GM12892 (cell line): ENCODE results near the gene SNCA.

ENCODE experiments used
- DNase-seq: peaks from one replicate; pipeline ENCODE4 v3.0.0; 2011; ENCODE audit not compliant: insufficient read length
- FAIRE-seq: peaks from 2 replicates; lab custom pipeline; 2011; peaks lifted over from hg19 to GRCh38; lab: Jason Lieb, UNC
- POLR2A ChIP-seq: IDR thresholded peaks from 2 replicates; pipeline ENCODE4 v1.6.1; 2011; ENCODE audit warnings: low read depth, low read length, control low read depth
- POLR2AphosphoS5 ChIP-seq: IDR thresholded peaks from 2 replicates; pipeline ENCODE4 v1.6.1; 2011; ENCODE audit warnings: low read depth, low read length, control low read depth
- TAF1 ChIP-seq: IDR thresholded peaks from 2 replicates; pipeline ENCODE4 v1.6.1; 2011; ENCODE audit warnings: low read depth, mild to moderate bottlenecking, control low read depth, low read length, borderline replicate concordance

SNCA gene

DNA sequence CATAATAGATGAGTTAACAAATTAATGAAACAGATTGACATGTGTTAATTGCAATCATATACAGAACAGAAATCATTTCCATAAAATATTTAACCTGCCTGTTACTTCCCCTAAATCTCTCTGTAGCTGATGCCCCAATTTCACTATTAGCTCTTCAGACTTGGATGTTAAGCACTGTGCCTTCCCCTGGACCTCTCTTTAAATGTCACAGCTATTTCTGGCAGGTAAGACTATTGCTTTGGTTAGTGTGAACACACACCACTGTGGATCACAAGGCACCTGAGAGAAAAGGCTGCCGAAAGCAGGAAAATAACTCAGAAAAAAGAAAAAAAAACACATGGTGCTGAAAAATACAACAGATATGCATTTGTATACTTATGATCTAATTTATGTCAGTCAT lies 91.3 kb downstream of the SNCA start:
- TF ChIP-seq TAF1 (no peak), POLR2A (no peak), POLR2AphosphoS5 (no peak)
- DNase-seq (no peak), FAIRE-seq (no peak)

DNA sequence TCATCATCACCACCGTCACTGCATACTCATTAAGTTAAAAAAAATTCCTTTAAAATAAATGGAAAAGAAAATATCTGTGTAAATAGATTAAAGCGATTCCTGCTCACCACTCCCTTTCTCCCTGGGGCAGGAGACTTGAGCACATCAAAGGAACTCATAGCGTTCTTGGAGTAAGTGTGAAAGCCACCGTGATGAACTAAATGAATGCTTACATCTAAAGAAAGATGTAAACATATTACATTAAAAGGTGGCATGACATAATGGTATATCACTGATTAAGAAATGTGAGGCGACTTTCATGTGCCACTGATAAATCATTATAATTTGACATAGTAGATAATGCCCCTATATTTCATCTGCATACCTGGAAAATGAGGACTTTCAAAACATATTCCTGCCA lies 92.0 kb downstream of the SNCA start:
- DNase-seq (no peak), FAIRE-seq (no peak)
- no peak for TF ChIP-seq POLR2AphosphoS5

DNA sequence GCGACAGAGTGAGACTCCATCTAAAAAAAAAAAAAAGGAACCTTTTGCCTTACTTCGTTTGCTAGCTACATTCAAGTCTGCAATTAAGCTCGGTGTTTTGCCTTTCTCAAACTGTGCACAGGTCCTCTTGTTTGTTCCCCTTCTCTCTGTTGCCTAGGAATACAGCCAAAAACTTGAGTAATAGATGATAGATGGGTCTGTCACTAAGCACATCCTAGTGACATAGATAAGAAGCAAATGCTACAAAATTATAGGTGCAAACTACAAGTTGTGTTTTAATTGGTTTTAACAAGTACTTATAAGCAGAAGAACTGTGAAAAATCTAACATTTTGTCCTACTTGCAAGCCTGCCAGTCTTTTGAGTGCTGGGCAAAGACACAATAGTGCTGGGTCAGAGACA lies 95.2 kb downstream of the SNCA start:
- TF ChIP-seq POLR2A (no peak), POLR2AphosphoS5 (no peak), TAF1 (no peak)
- FAIRE-seq (no peak), DNase-seq (no peak)

DNA sequence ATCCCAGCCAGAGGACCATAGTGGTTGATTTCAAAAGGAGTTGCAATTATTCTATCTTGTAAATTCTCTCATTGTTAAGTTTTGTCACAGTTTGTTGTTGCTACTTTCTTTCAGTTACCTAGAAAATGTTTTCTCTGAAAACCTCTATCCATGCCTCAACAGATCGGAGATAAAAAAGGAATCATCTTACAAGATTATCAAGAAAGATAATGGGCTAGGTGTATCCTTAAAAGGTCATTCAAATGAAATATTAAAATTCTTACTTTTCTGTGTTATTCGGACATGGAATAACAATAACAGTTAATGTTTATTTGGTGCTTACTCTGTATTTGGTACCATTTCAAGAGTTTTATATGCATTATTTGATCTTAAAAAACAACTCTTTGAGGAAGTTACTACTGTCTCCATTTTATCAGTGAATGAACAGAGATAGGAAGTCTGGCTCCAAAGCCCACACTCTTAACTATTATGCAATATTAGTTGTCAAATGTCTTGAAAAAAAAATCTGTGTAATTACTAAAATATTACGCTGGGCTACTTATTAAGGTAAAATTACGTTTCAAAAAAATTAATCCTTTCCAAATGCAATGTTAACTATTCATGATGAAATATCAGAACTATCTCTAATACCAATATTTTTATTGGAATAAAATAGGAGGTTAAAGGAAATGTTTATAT lies 97.5 kb downstream of the SNCA start:
- TF ChIP-seq POLR2A (no peak), TAF1 (no peak), POLR2AphosphoS5 (no peak)
- no peak for FAIRE-seq

DNA sequence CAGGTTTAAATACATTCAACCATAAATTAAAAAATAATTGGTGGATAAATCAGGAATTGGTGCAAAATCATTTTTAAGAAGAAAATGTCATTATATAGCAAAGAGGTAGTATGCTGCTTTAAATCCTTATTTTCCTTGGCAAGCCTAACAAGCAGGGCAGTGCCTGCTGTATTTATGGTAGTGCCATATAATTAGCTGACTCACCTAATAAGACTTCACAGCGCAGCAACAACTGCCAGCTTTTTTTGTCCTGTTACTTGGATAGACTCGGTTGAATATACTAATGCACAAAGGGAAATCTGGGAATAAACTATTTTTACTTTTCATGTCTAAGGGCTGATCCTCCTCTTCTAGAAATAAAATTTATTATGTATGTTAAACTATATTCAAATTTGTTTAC lies 99.1 kb downstream of the SNCA start:
- TF ChIP-seq TAF1 (no peak), POLR2AphosphoS5 (no peak), POLR2A (no peak)
- no peak for DNase-seq
- FAIRE-seq = no peak

More for the DNA sequence above, 97.5 kb downstream of the SNCA start:
- DNase-seq = no peak

GRCh38 chr4:89733946-89734345 lies 103.0 kb downstream of the SNCA start:
- TF ChIP-seq POLR2AphosphoS5 (no peak), POLR2A (no peak), TAF1 (no peak)
- DNase-seq (no peak), FAIRE-seq (no peak)

DNA sequence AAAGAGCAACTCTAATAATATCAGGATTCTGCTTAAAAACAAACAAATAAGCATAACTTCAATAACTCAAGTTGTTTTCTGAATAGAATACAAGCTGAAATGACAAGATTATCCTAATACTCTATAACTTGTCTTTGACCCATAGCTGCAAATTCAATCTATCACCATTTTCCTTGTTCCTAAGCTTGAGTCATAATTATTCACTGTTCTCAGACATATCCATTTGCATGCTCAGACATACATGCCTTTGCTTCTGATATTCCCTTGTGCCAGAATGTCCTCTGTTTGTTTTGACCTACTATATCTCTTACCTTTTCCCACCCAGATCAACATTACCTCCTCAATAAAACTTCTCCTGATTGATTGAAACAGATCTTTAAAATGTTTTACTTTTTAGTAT lies 109.7 kb downstream of the SNCA start:
- FAIRE-seq (no peak), DNase-seq (no peak)
- TF ChIP-seq POLR2AphosphoS5 (no peak), POLR2A (no peak), TAF1 (no peak)

DNA sequence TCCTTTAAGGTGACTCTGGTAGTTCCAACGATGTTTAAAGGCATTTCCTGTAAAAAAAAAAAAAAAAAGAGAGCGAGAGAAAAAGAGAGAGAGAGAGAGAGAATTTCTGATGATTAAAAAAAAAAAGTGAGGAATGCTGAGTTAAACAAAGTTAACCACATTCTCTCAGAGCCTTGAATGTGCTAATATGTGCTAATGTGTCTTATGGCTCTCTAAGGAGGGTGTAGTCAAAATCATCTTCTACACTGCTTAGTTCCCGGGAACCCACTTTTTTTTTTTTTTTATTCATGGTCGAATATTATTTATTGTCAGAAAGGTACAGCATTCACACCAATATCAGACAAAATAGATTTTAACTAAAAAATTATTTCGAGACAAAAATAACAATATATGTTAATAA lies 111.7 kb downstream of the SNCA start:
- DNase-seq (no peak), FAIRE-seq (no peak)
- TF ChIP-seq TAF1 = no peak
- no peak for TF ChIP-seq POLR2A
- no peak for TF ChIP-seq POLR2AphosphoS5

DNA sequence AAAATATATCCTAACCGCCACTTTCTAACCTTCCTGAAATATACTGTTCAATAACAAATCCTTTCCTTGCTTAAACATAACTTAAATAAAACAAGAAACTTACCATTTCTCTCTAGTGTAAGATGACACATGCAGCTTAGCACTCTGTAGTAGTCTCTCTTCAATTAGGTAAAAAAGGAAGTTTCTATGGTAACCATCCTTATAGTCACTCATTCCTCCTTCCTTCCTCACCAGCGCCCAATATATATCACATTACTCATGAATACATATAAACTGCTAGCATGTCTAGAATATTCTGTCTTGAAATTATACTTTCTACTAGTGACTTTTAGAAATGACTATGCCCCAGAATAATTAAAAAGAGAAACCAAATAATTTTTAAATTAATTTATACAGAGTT lies 112.2 kb downstream of the SNCA start:
- no peak for DNase-seq
- no peak for TF ChIP-seq POLR2AphosphoS5
- TF ChIP-seq TAF1 = no peak
- no peak for TF ChIP-seq POLR2A
- no peak for FAIRE-seq

DNA sequence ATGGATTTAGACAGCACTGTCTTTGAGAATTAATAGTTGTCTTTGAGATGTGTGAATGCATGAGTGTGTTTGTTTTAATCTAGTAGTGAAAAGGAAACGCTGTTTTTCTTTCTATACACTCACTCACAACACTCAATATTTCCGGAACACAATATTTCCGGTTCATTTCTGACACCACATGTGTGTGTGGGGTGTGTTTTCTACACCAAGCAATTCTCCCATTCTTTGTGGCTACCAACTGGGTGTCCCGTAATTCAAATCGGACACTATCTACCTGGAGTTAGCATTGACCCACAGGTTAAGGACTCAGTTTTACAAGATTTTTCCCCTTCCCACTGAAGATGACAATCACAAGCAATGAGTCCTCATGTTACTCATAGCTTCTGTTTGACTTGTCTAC lies 113.9 kb downstream of the SNCA start:
- FAIRE-seq (no peak), DNase-seq (no peak)
- TF ChIP-seq TAF1 (no peak), POLR2A (no peak), POLR2AphosphoS5 (no peak)

DNA sequence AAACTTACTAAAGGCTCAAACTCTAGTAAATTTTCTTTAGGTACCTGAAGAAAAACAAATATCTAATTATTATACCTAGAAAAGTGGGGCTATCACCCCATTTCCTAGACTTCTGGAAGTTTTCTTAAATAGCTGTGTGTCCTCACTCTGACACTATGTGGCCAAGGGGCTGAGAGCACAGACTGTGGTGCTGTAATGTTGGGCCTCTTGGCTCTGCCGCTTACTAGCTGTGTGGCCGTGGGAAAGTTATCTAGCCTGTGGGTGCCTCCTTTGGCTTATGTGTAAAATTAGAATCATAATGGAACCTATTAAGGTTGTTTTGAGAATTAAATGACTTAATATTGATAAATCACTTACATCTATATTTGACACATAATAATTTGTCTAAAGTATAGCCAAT lies 114.4 kb downstream of the SNCA start:
- DNase-seq = no peak
- no peak for FAIRE-seq
- TF ChIP-seq TAF1 (no peak), POLR2AphosphoS5 (no peak), POLR2A (no peak)

DNA sequence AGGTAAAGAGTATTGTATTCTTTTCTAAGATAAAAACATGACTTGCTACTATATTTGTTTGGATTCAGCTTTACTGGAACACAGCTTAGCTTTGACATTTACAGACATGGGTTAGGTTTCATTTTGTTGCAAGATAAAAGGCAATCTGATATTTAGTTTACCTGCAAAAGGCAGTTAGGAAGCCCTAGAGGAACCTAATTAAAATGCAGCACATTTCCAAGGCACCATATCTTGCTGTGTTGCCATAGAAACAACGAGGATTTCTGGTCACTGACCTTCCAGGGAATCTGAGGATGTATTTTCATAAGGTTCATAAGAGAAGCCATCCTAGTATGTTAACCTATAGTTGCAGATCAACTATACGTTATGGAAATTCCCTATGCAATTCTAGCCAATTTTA lies 116.0 kb downstream of the SNCA start:
- TF ChIP-seq POLR2A (no peak), TAF1 (no peak), POLR2AphosphoS5 (no peak)
- no peak for DNase-seq
- no peak for FAIRE-seq

GRCh38 chr4:89719536-89720090 lies 117.3 kb downstream of the SNCA start:
- FAIRE-seq (no peak), DNase-seq (no peak)
- no peak for TF ChIP-seq POLR2A
